NCI-H1092 treated with DMSO at 0.1 percent for 48 hours (cell line): Measurements from ENCODE around the gene SLC25A33.

Experiments used
- DNase-seq: peaks from one replicate; lab custom pipeline; 2025; lab: John Stamatoyannopoulos, UW

Gene SLC25A33

GRCh38 chr1:9589144-9589718, 50.0 kb downstream of the SLC25A33 start:
- DNase-seq, result no peak

DNA sequence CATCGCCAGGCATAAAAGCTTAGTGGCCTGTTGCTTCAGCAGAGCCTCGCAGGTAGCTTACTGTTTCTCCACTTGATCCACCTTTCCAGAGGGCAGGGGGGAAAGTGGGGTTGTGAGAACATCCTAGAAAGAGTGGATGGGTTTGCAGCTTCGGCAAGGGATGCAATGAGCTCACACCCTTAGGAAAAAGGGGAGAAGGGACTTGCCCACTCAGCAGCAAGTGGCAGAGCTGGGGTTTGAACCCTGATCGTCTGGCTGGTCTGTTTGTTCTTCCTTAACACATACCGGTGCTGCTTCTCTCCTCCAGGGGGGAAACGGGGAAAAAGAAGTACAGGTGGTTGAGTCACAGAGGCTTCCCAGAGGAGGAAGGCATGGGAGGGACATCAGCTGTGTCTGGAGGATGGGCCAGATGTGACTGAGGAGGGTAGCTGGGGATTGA, 50.5 kb downstream of the SLC25A33 start:
- no peak for DNase-seq

- DNase-seq, result no peak
Measured at GRCh38 chr1:9590201-9590600, 50.9 kb downstream of the SLC25A33 start.

DNA sequence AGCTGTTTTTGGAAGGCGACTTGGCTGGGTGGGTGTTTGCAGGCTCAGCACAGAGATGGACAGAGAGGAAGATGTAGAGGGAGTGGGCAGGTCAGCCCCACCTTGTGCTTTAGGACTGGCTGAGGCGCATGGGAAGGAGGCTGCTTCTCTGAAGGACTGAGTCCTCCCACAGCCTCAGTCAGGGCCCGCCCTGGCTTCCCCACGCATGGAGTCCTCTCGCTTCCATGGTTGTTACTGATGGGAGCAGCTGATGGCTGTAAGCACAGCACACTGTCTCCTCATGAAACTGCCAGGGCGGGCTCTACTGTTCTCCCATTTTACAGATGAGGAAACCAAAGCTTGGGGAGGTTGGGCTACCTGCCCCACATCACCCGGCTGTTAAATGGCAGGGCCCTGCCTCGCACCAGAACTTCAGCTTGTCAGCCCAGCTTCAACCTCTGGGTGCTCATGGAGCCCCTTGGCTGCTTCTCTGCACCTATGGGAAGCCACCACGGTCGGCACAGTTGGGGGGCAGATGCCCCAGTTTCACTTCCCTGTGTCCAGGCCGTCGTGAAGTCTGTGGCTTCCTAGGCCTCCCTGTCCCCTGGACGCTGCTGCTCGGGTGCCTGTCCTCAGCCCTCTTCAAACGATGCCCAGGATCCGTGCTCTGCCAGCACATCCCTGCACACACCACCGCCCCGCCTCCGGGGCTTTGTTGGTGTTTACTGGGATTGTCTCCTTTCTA, 51.8 kb downstream of the SLC25A33 start:
- DNase-seq, result no peak

- DNase-seq, result no peak
Measured at GRCh38 chr1:9591669-9592509, 52.6 kb downstream of the SLC25A33 start.

- DNase-seq, result no peak
Measured at GRCh38 chr1:9592510-9593075, 53.3 kb downstream of the SLC25A33 start.

DNA sequence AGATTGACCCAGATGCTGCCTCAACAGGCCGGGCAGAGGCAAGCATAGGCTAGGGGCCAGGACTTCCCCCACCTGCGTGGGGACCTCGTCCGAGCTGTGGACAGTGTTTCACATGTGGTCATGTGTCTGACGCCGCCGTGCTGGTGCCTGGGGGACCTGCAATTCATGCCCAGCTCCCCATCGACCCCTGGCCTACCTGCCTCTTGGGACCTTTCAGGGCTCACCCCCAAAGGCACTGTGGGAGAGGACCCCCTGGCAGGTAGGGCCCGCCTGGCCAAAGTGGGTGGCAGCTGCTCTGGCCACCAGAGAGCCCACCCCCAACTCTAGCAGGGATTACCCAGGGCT, 53.9 kb downstream of the SLC25A33 start:
- no peak for DNase-seq

DNA sequence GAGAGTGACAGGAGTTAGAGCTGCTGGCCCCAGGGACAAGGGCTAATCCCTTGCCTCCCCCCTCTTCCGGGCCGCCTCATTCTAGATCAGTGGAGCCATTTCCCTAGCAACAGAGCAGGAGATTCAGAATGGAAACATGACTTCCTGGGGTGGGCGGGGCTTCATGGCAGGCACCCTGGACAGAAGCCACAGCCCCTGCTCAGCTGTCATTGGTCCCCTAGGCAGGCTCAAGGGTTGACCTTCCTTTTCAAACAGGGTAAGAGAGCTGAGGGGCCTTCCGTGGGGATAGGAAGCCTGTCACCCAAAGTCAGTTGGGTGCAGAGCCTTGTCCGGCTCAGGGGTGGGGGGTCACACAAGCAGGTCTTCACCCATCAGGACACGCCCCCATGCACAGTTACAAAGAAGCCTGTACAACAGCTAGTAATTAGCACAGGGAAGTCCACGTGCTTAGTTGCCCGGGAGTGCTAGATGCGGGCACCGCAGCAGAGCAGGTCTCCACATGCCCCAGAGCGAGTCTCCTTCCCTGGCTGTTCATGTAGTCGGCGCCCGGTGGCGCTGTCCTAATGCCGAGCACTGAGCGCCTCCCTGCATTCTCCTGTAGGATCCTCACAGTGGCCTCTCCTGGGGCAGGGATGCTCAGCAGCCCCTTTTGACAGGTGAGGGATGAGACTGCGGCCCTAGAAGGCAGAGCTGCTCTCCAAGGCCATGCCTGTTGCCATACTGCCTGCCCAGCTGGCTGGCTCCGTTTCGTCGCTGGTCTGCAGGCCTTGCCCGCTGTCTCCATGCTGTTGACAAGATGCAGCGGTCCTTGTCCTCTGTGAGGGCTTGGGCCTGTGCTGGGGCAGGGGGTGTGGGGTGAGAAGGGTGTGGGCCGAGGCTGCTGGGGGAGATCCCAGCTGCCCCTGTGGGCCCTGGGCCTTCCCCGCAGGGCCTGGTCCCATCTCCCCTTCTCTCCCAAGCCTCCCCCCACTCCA, 54.5 kb downstream of the SLC25A33 start:
- DNase-seq, result no peak

DNA sequence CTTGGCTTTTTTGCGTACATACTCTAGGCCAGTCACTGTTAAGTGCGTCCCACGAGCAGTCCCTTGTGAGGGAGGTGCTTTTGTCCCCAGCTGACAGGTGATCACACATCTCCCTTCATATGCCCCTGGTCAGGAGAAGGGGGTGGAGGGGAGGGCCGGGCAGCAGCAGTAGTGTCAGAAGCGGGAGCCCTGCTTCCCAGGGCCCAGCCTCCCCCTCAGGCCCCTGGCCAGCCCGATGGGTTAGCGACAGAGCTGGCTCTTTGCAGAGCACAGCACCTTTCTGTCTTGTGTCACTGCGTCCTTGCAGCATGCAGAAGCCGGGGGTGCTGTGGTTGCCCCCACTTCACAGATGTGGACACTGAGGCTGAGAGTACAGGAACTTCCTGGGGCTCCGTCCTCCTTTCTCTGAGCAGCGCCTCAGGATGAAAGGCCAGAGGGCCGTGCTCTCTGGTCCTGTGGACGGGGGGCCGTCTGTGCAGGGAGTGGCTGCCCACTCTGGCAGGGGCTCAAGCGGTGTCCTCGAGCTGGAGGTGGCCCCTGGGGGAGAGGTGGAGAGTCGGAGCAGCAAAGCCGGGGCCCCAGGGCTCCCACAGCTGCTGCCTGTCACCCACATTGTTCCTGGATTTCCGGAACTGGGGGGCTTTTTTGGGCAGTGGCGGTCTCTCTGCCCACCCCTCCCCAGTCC, 55.3 kb downstream of the SLC25A33 start:
- no peak for DNase-seq

GRCh38 chr1:9595156-9595967, 56.1 kb downstream of the SLC25A33 start:
- no peak for DNase-seq

DNA sequence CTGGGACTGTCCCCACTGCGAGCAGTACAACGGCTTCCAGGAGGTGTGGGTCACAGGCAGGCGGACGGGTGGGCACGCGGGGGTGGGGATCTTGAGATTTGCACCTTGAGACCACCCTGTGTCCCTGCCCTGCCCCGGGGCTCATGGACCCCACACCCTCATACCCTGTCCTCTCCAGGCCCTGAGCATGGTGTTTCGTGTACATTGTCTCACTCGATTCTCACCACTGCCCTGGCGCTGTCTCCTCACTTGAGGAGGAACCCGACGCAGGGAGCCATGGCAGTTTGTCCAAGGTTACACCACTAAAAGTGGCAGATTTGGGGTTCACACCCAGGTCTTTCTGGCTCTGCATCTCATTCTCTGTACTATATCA, 56.7 kb downstream of the SLC25A33 start:
- DNase-seq, result no peak

DNA sequence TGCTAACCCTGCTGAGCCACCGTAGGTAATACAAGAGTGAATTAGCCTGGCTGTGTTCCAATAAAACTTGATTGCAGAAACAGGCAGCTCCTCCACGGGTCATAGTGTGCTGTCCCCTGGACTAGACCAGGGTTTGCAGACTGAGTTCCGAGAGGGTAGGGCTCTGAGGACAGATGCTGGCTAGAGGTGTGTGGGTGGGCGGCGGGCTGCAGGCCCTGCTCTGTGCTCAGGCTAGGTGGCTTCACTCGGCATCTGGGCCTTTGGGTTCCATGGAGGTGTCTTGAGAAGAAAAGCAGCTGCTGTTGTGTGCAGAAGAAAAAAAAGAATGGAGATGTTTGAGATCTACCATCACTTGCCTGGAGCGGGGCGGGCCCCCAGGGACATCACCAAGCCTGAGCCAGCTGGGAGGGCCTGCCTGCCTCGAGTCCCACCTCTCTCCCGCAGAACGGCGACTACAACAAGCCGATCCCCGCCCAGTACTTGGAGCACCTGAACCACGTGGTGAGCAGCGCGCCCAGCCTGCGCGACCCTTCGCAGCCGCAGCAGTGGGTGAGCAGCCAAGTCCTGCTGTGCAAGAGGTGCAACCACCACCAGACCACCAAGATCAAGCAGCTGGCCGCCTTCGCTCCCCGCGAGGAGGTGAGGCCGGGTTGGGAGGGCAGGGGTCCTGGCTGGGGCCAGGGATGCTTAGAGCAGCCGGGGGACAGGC, 57.3 kb downstream of the SLC25A33 start:
- no peak for DNase-seq

DNA sequence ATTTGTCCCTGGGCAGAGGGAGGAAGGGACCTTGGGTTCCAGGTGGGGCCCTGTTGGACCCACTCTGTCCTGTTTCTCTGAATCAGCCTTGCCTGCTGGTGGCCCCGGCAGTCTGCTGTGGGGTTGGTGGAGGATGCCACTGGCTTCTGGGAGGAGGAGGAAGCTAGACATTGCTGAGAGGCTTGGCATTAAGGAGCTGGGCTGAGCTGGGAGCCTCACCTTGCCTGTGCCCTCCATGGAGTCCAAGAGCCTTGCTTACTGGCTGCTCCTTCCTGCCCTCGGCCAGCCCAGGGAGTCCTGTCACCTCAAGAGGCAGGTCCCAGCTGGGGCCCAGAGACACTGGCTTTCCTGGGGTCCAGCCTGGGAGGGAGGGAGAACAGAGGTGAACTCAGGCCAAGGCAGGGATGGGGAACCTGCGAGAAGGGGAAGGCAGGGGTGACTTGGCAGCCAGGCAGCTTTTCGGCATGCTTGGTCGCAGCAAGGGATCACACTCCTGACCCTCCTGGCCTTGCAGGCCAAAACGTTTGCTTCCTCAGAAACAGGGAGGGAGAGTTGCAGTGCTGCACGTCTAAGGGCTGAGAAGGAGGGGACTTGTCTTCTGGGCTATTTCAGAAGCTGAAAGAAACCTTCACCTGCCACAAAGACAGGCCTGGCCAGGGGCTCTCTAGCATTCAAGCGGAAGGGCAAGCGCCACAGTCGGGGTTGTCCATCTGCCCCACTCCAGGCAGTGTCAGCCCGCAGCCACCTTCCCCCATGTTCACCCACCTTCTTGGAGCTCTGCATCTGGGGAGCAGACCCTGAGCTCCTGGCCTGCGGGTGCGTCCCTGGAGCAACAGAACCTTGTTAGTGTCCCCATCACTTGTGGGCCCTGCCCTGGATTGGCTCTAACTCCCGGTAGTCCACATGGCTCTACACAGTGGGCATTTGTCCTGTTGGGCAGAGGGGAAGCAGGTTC, 58.4 kb downstream of the SLC25A33 start:
- no peak for DNase-seq

- no peak for DNase-seq
Measured at GRCh38 chr1:9598316-9598700, 59.0 kb downstream of the SLC25A33 start.

- no peak for DNase-seq
Measured at GRCh38 chr1:9599741-9600140, 60.5 kb downstream of the SLC25A33 start.

- DNase-seq, result no peak
Measured at GRCh38 chr1:9600861-9601834, 61.9 kb downstream of the SLC25A33 start.
